GM13977 (cell line): ENCODE measurements around the gene BRS3.

Experiments used
- DNase-seq: peaks from one replicate; pipeline ENCODE4 v3.0.0; 2012; ENCODE audit warnings: low spot score
- in situ Hi-C: fragments of 300-500 bp; cut with MboI; formaldehyde crosslinking; loops from one replicate; pipeline ENCODE4 v1.12.0; 2022; ENCODE audit warnings: low sequenced_read_pairs, low pct_unique_long_range_greater_than_20kb, mixed read lengths, inconsistent platforms; ENCODE audit not compliant: unreplicated experiment
- TF ChIP-seq, protein P1 (sequence below): IDR thresholded peaks from 2 replicates; pipeline ENCODE4 v1.5.1; 2012; ENCODE audit warnings: mild to moderate bottlenecking, control low read depth; ENCODE audit not compliant: insufficient read depth; ENCODE audit errors: extremely low read depth, missing control alignments

The BRS3 gene

DNA sequence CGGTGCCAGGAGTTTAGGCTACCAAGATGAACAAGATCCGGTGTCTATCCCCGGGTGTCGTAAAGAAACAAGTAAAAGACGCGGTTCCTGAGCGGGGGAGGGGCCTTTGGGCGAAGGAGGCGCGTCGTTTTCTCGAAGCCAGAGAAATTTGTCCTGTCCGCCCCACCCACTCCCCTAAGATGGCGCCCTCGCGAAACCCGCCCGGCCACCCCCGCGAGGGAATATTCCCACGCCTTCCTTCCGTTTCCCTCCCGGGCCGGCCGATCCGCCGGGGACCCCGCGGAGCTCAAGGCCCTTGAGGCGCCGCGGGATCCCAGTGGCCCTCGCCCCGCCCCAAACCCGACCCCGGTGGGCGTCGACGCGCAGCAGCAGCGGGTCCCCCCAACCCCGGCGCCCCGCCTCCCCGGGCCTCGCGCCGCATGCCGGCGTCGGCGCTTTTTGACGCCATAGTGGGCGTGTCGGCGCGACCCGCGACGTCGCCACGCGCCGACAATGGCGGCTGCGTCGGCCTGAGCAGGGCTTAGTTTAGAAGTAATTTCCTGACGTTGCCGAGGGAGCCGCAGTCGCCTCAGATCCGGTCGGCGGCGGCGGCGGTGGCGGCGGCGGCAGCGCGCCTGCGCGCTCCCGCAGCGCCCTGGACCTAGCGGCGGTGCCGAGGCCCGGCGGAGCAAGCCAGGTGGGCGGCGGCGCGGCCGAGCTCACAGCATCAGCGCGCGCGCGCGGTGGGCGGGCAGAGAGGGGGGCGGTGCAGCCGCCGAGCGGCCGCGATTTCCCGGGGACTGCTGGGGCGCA, 9.2 kb downstream of the BRS3 start:
- DNase-seq = peak; percentile 80
- TF ChIP-seq, protein P1, sequence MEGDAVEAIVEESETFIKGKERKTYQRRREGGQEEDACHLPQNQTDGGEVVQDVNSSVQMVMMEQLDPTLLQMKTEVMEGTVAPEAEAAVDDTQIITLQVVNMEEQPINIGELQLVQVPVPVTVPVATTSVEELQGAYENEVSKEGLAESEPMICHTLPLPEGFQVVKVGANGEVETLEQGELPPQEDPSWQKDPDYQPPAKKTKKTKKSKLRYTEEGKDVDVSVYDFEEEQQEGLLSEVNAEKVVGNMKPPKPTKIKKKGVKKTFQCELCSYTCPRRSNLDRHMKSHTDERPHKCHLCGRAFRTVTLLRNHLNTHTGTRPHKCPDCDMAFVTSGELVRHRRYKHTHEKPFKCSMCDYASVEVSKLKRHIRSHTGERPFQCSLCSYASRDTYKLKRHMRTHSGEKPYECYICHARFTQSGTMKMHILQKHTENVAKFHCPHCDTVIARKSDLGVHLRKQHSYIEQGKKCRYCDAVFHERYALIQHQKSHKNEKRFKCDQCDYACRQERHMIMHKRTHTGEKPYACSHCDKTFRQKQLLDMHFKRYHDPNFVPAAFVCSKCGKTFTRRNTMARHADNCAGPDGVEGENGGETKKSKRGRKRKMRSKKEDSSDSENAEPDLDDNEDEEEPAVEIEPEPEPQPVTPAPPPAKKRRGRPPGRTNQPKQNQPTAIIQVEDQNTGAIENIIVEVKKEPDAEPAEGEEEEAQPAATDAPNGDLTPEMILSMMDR = no peak
- in situ Hi-C loops = no loop called here

DNA sequence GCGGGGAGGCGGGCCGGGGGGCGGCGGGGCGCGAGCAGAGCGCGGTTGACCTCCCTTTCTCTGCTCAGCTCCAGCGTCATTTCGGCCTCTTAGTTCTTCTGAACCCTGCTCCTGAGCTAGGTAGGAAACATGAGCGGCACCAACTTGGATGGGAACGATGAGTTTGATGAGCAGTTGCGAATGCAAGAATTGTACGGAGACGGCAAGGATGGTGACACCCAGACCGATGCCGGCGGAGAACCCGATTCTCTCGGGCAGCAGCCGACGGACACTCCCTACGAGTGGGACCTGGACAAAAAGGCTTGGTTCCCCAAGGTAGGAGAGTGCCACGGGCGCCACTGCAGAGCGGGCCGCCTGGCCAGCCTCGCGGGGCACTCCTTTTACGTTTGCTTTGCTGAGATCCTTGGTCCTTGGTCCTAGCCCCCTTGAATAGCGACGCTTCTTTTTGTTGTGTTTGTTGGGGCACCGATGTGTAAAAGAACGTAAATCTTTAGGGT, 9.9 kb downstream of the BRS3 start, which contains the start of gene HTATSF1:
HTATSF1 (plus strand) TSS at position 37 of the 497 bp plus-strand sequence; CDS start at position 130, 93 bp downstream.
- in situ Hi-C loops = no loop called here
- TF ChIP-seq, protein P1 = no peak
- DNase-seq = no peak

DNA sequence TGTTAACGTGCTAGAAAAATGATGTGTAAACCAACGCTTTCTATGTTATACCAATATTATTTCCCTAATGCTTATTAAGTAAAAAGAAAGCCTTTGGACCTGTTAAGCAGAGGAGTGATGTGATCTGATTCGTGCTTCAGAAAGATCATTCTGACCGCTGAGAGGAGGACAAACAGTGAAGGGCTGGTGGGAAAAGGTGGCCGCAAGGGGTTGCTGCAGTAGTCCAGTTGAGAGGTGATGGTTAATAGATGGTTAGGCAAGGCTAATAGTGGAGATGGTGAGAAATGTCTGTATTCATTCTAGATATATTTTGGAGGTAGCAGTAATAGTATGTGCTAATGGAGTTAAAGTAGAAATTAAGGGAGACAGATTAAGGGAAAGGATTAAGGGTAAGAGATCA, 31.3 kb downstream of the BRS3 start:
- TF ChIP-seq, protein P1 = no peak
- no peak for DNase-seq
- in situ Hi-C loops = no loop called here

DNA sequence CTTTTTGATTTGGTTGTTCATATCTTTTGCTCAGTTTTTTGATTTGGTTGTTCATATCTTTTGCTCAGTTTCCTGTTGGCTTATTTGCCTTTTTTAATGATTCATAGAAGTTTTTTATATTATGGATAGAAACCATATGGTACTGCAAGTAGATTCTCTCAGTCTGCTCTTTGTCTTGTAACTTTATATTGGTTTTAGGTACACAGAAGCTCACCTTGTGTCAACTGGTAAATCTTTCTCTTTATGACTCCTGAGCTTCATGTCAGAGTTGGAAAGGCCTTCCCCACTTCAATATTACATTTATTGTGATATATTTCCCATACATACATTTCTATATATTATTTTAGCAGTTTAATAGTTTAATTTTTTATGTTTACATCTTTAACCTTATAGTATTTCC, 36.0 kb downstream of the BRS3 start:
- in situ Hi-C loops = no loop called here
- TF ChIP-seq, protein P1 = no peak
- DNase-seq = no peak

DNA sequence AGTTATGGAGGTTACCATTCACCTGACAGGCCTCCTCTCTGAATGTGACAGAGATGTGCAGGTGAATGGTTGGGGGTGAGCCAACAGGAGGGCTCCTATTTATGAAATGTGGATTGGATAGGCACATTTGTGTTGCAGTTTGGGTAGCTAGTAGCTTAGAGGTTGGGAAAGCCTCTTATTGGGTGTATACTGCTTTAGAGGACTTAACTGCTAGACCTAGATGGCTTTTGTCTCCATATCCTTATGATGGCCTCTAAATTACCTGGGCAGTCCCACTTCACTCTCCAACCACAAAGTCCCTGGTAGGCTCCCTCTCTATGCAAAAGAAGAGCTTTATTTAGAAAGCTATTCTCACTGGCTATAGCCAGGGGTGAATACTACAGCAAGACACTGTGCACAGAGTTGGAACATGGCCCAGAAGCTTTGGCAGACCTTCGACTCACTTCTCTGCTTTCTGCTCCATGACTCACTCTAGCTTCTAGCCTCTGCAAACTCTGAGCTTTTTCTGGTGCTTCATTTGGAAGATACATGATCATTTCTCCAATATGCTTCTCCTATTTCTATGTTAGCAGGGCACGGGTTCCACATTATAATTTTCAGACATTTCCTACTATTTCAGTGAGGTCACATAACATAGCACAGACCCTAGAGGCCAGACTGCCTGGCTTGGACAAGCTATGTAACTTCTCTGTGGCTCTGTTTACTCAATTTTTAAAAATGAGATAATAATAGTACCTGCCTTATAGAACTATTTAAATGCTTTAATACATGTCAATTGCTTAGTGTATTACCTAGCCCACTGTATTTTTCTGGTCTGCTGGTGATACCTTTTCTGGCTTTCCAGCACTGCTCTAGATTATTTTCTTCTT, 38.2 kb downstream of the BRS3 start:
- TF ChIP-seq, protein P1 = no peak
- in situ Hi-C loops = no loop called here
- no peak for DNase-seq

DNA sequence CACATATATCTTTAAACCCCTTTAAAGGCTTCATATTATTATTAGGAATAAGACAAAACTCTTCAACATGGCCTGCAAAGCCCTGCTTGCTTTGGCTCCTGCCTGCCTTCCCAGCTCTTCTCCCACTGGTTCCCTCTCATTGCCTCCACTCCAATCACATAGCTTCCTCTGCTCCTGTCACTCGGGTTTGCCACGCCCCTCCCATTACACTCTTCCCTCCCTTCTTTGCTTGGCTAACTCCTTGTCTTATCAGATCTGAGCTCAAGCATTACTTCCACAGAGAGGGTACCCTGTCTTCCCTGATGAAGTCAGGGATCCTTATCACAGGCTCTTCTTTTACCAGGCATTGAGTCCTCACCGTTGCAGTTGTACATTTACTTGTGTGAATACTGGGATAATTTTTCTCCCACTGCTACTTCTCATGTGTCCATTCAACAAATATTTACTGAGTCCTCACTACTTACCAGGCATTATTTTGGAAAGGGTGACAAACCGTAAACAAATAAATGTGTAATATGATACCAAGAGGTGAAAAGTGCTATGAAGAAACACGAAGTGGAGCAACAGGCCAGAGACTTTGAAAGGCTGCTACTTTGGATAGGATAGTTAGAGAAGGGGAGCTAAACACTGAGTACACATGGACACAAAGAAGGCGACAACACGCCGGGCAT, 41.0 kb downstream of the BRS3 start:
- DNase-seq = no peak
- in situ Hi-C loops = no loop called here
- TF ChIP-seq, protein P1 = no peak
